Epithelial cell of proximal tubule (primary cell): ENCODE data around the gene CACNA1C. TPM values are rescaled to one million over a fixed set of nuclear protein-coding genes. Genes with fewer than 3 reads are reported as not detected.

Experiments used
- DNase-seq: peaks from one replicate; pipeline ENCODE4 v3.0.0-alpha.2; 2011; ENCODE audit warnings: low read depth
- H3K4me3 ChIP-seq: 2 replicates; pipeline ENCODE4 v1.5.1; 2011; ENCODE audit warnings: low read depth, mild to moderate bottlenecking, low read length
- CTCF ChIP-seq: conservative IDR thresholded peaks from 2 replicates; pipeline ENCODE4 v1.5.1; 2012; ENCODE audit warnings: low read depth, mild to moderate bottlenecking, low read length
- total RNA-seq: library from RNA; depleted of rRNA; stranded (reverse); fragments of >200 nt; gene quantifications from 2 replicates; pipeline ENCODE4 v1.2.3, GENCODE V29; 2015

CACNA1C gene
- total RNA-seq, 1 donor from 2014 or later: not detected

GRCh38 chr12:2057795-2058408, 5.1 kb downstream of the CACNA1C start:
- no peak for DNase-seq
- no peak for TF ChIP-seq CTCF
- H3K4me3 ChIP-seq: no peak overlapping the region

GRCh38 chr12:2058837-2059236, 6.0 kb downstream of the CACNA1C start:
- DNase-seq: no peak
- no peak for TF ChIP-seq CTCF
- H3K4me3 ChIP-seq: no peak overlapping the region

GRCh38 chr12:2061402-2061801, 8.6 kb downstream of the CACNA1C start:
- no peak for TF ChIP-seq CTCF
- no peak for DNase-seq

GRCh38 chr12:2064071-2064507, 11.3 kb downstream of the CACNA1C start:
- DNase-seq: no peak
- H3K4me3 ChIP-seq: no peak overlapping the region

More at GRCh38 chr12:2061402-2061801, 8.6 kb downstream of the CACNA1C start:
- no peak overlapping the region for H3K4me3 ChIP-seq

GRCh38 chr12:2068653-2069052, 15.9 kb downstream of the CACNA1C start:
- no peak overlapping the region for H3K4me3 ChIP-seq
- no peak for DNase-seq
- no peak for TF ChIP-seq CTCF

More at GRCh38 chr12:2064071-2064507, 11.3 kb downstream of the CACNA1C start:
- no peak for TF ChIP-seq CTCF

GRCh38 chr12:2070440-2071045, 17.8 kb downstream of the CACNA1C start:
- H3K4me3 ChIP-seq: no peak overlapping the region
- no peak for DNase-seq
- TF ChIP-seq CTCF: no peak

GRCh38 chr12:2074792-2075191, 22.0 kb downstream of the CACNA1C start:
- H3K4me3 ChIP-seq: no peak overlapping the region
- no peak for DNase-seq
- TF ChIP-seq CTCF: no peak
